Neural cell (in vitro differentiated cells): ENCODE data around the gene CTDSP2. TPM values are rescaled to one million over a fixed set of nuclear protein-coding genes. Genes with fewer than 3 reads are reported as not detected.

Experiments used
- H2AFZ ChIP-seq: fragments of 200-600, 300-800 bp; sonication (generic), shearing (Covaris generic); 2 replicates; pipeline ENCODE4 v1.6.0; 2014; ENCODE audit warnings: low read depth, mild to moderate bottlenecking, antibody characterized with exemption, low read length, moderate library complexity
- H3F3A ChIP-seq: fragments of 200-600 bp; shearing (Covaris generic); 2 replicates; pipeline ENCODE4 v1.6.1; 2016; ENCODE audit warnings: mild to moderate bottlenecking, moderate library complexity, mixed read lengths, antibody characterized with exemption, low read length; ENCODE audit not compliant: insufficient read depth, poor library complexity, severe bottlenecking
- H3K27ac ChIP-seq: fragments of 200-600, 300-800 bp; sonication (generic), shearing (Covaris generic); 2 replicates; pipeline ENCODE4 v1.5.1; 2014; ENCODE audit warnings: mild to moderate bottlenecking, low read length, moderate library complexity
- H3K27me3 ChIP-seq: fragments of 300-800, 200-600 bp; sonication (generic), shearing (Covaris generic); 2 replicates; pipeline ENCODE4 v1.6.0; 2014; ENCODE audit warnings: mild to moderate bottlenecking, low read depth, low read length, moderate library complexity; ENCODE audit not compliant: insufficient read depth
- H3K36me3 ChIP-seq: fragments of 300-800, 200-600 bp; sonication (generic), shearing (Covaris generic); 2 replicates; pipeline ENCODE4 v1.5.1; 2014; ENCODE audit warnings: mild to moderate bottlenecking, antibody characterized with exemption, low read length, moderate library complexity; ENCODE audit not compliant: insufficient read depth
- H3K4me2 ChIP-seq: fragments of 300-800, 200-600 bp; sonication (generic), shearing (Covaris generic); 2 replicates; pipeline ENCODE4 v1.6.0; 2014; ENCODE audit warnings: mild to moderate bottlenecking, low read length
- H3K4me3 ChIP-seq: fragments of 300-800, 200-600 bp; sonication (generic), shearing (Covaris generic); 2 replicates; pipeline ENCODE4 v1.5.1; 2014; ENCODE audit warnings: mild to moderate bottlenecking, low read length, moderate library complexity
- H3K79me2 ChIP-seq: fragments of 200-600 bp; shearing (Covaris generic); replicated peaks from 2 replicates; pipeline ENCODE4 v1.6.0; 2014; ENCODE audit warnings: mild to moderate bottlenecking, low read length, moderate library complexity; ENCODE audit not compliant: insufficient read depth
- H3K9ac ChIP-seq: fragments of 300-800, 200-600 bp; sonication (generic), shearing (Covaris generic); 2 replicates; pipeline ENCODE4 v1.6.1; 2016; ENCODE audit warnings: mild to moderate bottlenecking, low read length, mixed read lengths
- H3K9me2 ChIP-seq: fragments of 200-600 bp; shearing (Covaris generic); 2 replicates; pipeline ENCODE4 v1.6.1; 2016; ENCODE audit warnings: mild to moderate bottlenecking, low read length, mixed read lengths; ENCODE audit not compliant: insufficient read depth
- H3K9me3 ChIP-seq: fragments of 200-600, 300-800 bp; sonication (generic), shearing (Covaris generic); 2 replicates; pipeline ENCODE4 v1.6.1; 2016; ENCODE audit warnings: mild to moderate bottlenecking, mixed run types, low read length, moderate library complexity, mixed read lengths
- H4K20me1 ChIP-seq: fragments of 200-600 bp; shearing (Covaris generic); 2 replicates; pipeline ENCODE4 v1.6.1; 2016; ENCODE audit warnings: mild to moderate bottlenecking, mixed run types; ENCODE audit not compliant: insufficient read depth
- CTCF ChIP-seq: fragments of 450-650 bp; IDR thresholded peaks from 2 replicates; pipeline ENCODE4 v1.5.1; 2014; ENCODE audit warnings: antibody characterized with exemption, mild to moderate bottlenecking, moderate library complexity; ENCODE audit not compliant: poor library complexity, severe bottlenecking
- EP300 ChIP-seq: fragments of 450-650 bp; conservative IDR thresholded peaks from 2 replicates; pipeline ENCODE4 v1.6.1; 2014; ENCODE audit warnings: antibody characterized with exemption, mild to moderate bottlenecking, moderate library complexity; ENCODE audit not compliant: poor library complexity, severe bottlenecking
- EZH2 ChIP-seq: fragments of 200-600, 300-800 bp; shearing (Covaris generic), sonication (generic); IDR thresholded peaks from 2 replicates; pipeline ENCODE4 v1.6.1; 2014; ENCODE audit warnings: antibody characterized with exemption, low read length, borderline replicate concordance, mild to moderate bottlenecking; ENCODE audit not compliant: insufficient read depth, poor library complexity, severe bottlenecking
- MXI1 ChIP-seq: fragments of 450-650 bp; conservative IDR thresholded peaks from 2 replicates; pipeline ENCODE4 v1.6.1; 2014; ENCODE audit warnings: antibody characterized with exemption, mild to moderate bottlenecking; ENCODE audit not compliant: poor library complexity, severe bottlenecking
- POLR2AphosphoS5 ChIP-seq: IDR thresholded peaks from 2 replicates; pipeline ENCODE4 v1.6.1; 2012
- RAD21 ChIP-seq: fragments of 450-650 bp; conservative IDR thresholded peaks from 2 replicates; pipeline ENCODE4 v1.6.1; 2014; ENCODE audit warnings: antibody characterized with exemption, mild to moderate bottlenecking, moderate library complexity
- REST ChIP-seq: IDR thresholded peaks from 2 replicates; pipeline ENCODE4 v1.6.1; 2012; ENCODE audit warnings: borderline replicate concordance
- SMC3 ChIP-seq: fragments of 450-650 bp; conservative IDR thresholded peaks from 2 replicates; pipeline ENCODE4 v1.6.1; 2014; ENCODE audit warnings: antibody characterized with exemption, mild to moderate bottlenecking, moderate library complexity; ENCODE audit not compliant: poor library complexity
- TAF1 ChIP-seq: IDR thresholded peaks from 2 replicates; pipeline ENCODE4 v1.6.1; 2012; ENCODE audit warnings: low read depth
- polyA plus RNA-seq: library from polyadenylated mRNA; depleted of rRNA; stranded (reverse); fragments of >200 nt; gene quantifications from 2 replicates; pipeline ENCODE4 v1.2.3, GENCODE V29; 2014

The CTDSP2 gene
- polyA plus RNA-seq, 1 donor from 2014 or later: 23.6 TPM

DNA sequence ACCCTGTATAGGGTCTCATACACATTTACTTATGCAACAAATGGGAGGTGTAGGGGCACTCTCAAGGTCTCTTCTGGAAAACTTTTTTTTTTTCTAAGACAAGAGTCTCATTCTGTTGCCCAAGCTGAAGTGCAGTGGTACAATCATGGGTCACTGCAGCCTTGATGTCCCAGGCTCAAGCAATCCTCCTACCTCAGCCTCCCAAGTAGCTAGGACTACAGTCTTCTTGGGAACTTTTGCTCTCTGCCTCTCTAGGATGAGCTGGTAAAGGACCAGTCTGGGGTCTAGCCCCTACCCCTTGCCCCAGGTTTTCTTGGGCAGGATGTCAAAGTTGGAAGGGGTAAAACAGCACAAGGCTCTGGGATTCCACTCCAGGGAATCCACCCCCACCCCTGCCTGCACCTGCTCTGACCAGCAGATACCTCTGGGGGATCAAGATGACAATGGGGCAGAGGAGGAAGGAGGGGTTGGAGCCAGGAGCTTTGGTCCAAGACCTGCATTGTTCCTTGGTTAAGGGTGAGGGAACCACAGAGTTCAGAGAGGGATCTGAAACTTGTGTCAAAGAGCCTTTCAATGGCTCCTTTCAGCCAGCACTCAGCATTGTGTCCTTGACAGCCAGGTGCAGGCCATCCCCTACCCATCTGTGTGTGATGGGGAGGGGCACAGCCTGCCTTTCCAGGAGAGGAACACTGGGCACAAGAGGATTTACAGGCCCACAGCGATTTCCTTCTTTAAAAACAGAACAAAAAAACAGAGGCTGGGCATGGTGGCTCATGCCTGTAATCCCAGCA lies 12.2 kb downstream of the CTDSP2 start:
- no peaks in the 10 kb centered on the region for H3F3A ChIP-seq
- H2AFZ ChIP-seq: no peak overlapping the region
- H3K4me2 ChIP-seq: no peak overlapping the region
- no peak overlapping the region for H3K27ac ChIP-seq
- H3K4me3 ChIP-seq: no peak overlapping the region
- H3K9me2 ChIP-seq: no peaks in the 10 kb centered on the region
- H3K9me3 ChIP-seq: no peaks in the 10 kb centered on the region
- H3K36me3 ChIP-seq: no peaks in the 10 kb centered on the region
- H4K20me1 ChIP-seq: peaks cover 15% of the 10 kb centered on the region
- H3K27me3 ChIP-seq: no peaks in the 10 kb centered on the region
- H3K9ac ChIP-seq: no peak overlapping the region
- no peak for TF ChIP-seq SMC3
- no peak for TF ChIP-seq CTCF
- H3K79me2 ChIP-seq: peaks cover 82% of the 10 kb centered on the region

DNA sequence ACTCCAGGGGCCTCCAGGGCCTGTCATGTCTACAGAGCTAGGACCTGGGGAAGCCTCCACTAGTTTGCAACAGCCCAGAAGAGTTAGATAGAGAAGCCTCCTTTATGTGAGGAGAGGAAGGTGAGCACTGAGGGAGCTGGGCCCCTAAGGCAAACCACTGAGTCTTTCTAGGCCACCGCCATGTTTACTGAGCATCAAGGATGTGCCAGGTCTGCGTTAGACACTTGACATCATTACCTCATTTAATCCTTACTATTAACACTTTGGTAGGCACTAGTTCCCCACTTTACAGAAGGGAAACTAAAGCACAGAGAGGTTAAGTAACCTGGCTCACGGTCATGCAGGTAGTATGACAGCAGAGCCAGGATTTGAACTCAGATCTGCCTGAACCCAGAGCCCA lies 12.9 kb downstream of the CTDSP2 start:
- no peak overlapping the region for H3K27ac ChIP-seq
- no peak overlapping the region for H3K9ac ChIP-seq
- no peaks in the 10 kb centered on the region for H3K36me3 ChIP-seq
- H3K9me2 ChIP-seq: no peaks in the 10 kb centered on the region
- no peak overlapping the region for H3K4me3 ChIP-seq
- H2AFZ ChIP-seq: no peak overlapping the region
- no peaks in the 10 kb centered on the region for H3F3A ChIP-seq
- H3K27me3 ChIP-seq: no peaks in the 10 kb centered on the region
- peaks cover 17% of the 10 kb centered on the region for H4K20me1 ChIP-seq
- TF ChIP-seq RAD21 (no peak), MXI1 (no peak)
- H3K4me2 ChIP-seq: no peak overlapping the region
- H3K9me3 ChIP-seq: no peaks in the 10 kb centered on the region
- H3K79me2 ChIP-seq: peaks cover 80% of the 10 kb centered on the region

DNA sequence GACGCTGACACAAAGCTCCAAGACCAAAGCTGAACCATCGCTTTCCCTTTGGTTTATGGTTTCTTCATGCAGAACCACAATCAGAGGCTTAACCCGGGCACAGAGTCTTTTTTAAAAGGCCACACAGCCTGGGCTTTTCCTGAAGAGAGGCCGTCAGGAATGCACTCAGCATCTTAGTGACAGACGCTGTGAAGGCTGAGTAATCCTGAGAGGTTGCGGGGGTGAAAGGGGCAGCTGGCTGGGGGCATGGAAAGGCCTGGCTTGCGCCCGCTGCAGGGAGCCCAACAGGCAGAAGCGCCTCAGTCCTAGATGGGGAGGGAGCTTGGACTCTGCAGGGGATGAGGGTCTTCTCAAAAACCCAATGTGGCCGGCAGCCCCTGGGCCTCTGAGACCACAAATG lies 13.6 kb downstream of the CTDSP2 start:
- TF ChIP-seq POLR2AphosphoS5: no peak
- H3K4me3 ChIP-seq: no peak overlapping the region
- no peak overlapping the region for H3K27ac ChIP-seq
- no peaks in the 10 kb centered on the region for H3K9me2 ChIP-seq
- no peak overlapping the region for H3K4me2 ChIP-seq
- H2AFZ ChIP-seq: no peak overlapping the region
- H3K36me3 ChIP-seq: no peaks in the 10 kb centered on the region
- H3K79me2 ChIP-seq: peaks cover 77% of the 10 kb centered on the region
- H3K9ac ChIP-seq: no peak overlapping the region
- no peaks in the 10 kb centered on the region for H3K27me3 ChIP-seq
- peaks cover 17% of the 10 kb centered on the region for H4K20me1 ChIP-seq
- H3K9me3 ChIP-seq: no peaks in the 10 kb centered on the region
- no peaks in the 10 kb centered on the region for H3F3A ChIP-seq

DNA sequence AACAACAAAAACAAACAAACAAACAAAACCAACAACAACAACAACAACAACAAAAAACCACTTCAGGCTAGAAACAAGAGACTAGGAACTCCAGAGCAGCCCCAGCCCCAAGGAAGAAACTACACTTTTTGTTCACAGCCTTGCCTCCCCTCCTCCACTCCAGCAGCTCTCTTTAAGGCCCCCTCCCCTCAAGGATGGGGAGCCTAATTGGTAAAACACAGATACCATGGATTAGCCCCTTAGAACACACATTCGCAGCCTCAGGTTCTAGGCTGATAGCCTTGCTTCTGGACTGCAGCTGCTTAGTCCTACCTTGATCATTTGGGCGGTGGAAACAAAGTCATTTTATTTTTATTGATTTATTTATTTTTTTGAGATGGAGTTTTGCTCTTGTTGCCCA lies 16.1 kb downstream of the CTDSP2 start:
- Histone ChIP-seq H3K4me2 (no peak overlapping the region), H3K9ac (no peak overlapping the region), H2AFZ (no peak overlapping the region), H3K4me3 (no peak overlapping the region), H4K20me1 (peaks cover 17% of the 10 kb centered on the region), H3K27me3 (no peaks in the 10 kb centered on the region), H3K27ac (no peak overlapping the region), H3K9me2 (no peaks in the 10 kb centered on the region), H3K36me3 (no peaks in the 10 kb centered on the region), H3F3A (no peaks in the 10 kb centered on the region), H3K9me3 (no peaks in the 10 kb centered on the region), H3K79me2 (peaks cover 52% of the 10 kb centered on the region)
- no peak for TF ChIP-seq REST
- TF ChIP-seq CTCF: no peak
- TF ChIP-seq EP300: no peak
- TF ChIP-seq TAF1: no peak
- no peak for TF ChIP-seq POLR2AphosphoS5
- no peak for TF ChIP-seq RAD21
- no peak for TF ChIP-seq SMC3
- no peak for TF ChIP-seq MXI1
- TF ChIP-seq EZH2: no peak
